Activated CD8-positive, alpha-beta memory T cell treated with anti-CD3 and anti-CD28 coated beads for 48 hours (primary cell): Measurements from ENCODE around the gene APOBEC4.
"Not testable (repeated sequence)": the region's sequence is repeated elsewhere in the genome, so short reads cannot be mapped to it uniquely, and the experiment has no call there.

Experiments used
- DNase-seq, 3 experiments: peaks; one replicate each; pipeline ENCODE4 v3.0.0-alpha.2; 2020; ENCODE audit warnings: low read depth in 2 of 3, low spot score in 2 of 3

The APOBEC4 gene

GRCh38 chr1:183634429-183635065 lies 18.6 kb downstream of the APOBEC4 start:
- no peak for DNase-seq

GRCh38 chr1:183633676-183634343 lies 19.3 kb downstream of the APOBEC4 start:
- DNase-seq: no peak

GRCh38 chr1:183632964-183633363 lies 20.2 kb downstream of the APOBEC4 start:
- DNase-seq: no peak

- DNase-seq: no peak
Measured at GRCh38 chr1:183632114-183632513, 21.0 kb downstream of the APOBEC4 start.

GRCh38 chr1:183630748-183631147 lies 22.4 kb downstream of the APOBEC4 start:
- no peak for DNase-seq

- DNase-seq: no peak
Measured at GRCh38 chr1:183628537-183628936, 24.6 kb downstream of the APOBEC4 start.

GRCh38 chr1:183626236-183626635 lies 26.9 kb downstream of the APOBEC4 start:
- not testable (repeated sequence) for DNase-seq

- no peak for DNase-seq
Measured at GRCh38 chr1:183622884-183623785, 30.0 kb downstream of the APOBEC4 start.

GRCh38 chr1:183622013-183622412 lies 31.1 kb downstream of the APOBEC4 start:
- no peak for DNase-seq

- DNase-seq: no peak
Measured at GRCh38 chr1:183620311-183620710, 32.8 kb downstream of the APOBEC4 start.

GRCh38 chr1:183619781-183620180 lies 33.3 kb downstream of the APOBEC4 start:
- no peak for DNase-seq

GRCh38 chr1:183618202-183618601 lies 34.9 kb downstream of the APOBEC4 start:
- not testable (repeated sequence) for DNase-seq

GRCh38 chr1:183612975-183613374 lies 40.1 kb downstream of the APOBEC4 start:
- not testable (repeated sequence) for DNase-seq

- DNase-seq: no peak
Measured at GRCh38 chr1:183612407-183612806, 40.7 kb downstream of the APOBEC4 start.

- DNase-seq: no peak
Measured at GRCh38 chr1:183611021-183611420, 42.1 kb downstream of the APOBEC4 start.

GRCh38 chr1:183609759-183610452 lies 43.2 kb downstream of the APOBEC4 start:
- DNase-seq: no peak

GRCh38 chr1:183609313-183609712 lies 43.8 kb downstream of the APOBEC4 start:
- DNase-seq: no peak

GRCh38 chr1:183607322-183607980 lies 45.7 kb downstream of the APOBEC4 start:
- DNase-seq: no peak

- DNase-seq: no peak
Measured at GRCh38 chr1:183605904-183606303, 47.2 kb downstream of the APOBEC4 start.

- DNase-seq: no peak
Measured at GRCh38 chr1:183604815-183605214, 48.3 kb downstream of the APOBEC4 start.
